GM18498 (cell line): ENCODE measurements around the gene RPS27L.
"Not testable (repeated sequence)": the region's sequence is repeated elsewhere in the genome, so short reads cannot be mapped to it uniquely, and the experiment has no call there.

Source experiments
- ATAC-seq: cut with Tn5 transposase; IDR thresholded peaks from one replicate; pipeline ENCODE4 v1.9.1; 2021; ENCODE audit warnings: mild to moderate bottlenecking, moderate library complexity; ENCODE audit not compliant: unreplicated experiment

RPS27L gene

DNA sequence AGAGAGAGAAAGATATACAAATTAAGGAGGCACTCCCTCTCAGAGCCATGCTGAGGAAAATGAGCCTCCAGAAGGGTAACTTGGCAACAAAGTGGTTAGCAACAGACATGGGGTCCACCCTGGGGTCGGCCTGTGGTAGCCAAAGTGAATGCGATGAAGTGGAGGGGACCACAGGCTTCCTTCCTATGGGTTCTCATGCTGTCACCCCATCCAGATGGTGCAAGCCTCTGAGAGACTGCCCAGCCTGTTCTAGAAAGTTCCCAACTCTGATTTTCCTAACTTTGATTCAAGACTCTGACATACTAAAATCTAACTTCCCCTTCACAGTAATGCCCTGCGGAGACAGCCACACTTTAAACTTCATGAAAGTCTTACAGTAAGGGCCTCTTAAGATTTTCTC lies 53.9 kb downstream of the RPS27L start:
- ATAC-seq, result no peak

DNA sequence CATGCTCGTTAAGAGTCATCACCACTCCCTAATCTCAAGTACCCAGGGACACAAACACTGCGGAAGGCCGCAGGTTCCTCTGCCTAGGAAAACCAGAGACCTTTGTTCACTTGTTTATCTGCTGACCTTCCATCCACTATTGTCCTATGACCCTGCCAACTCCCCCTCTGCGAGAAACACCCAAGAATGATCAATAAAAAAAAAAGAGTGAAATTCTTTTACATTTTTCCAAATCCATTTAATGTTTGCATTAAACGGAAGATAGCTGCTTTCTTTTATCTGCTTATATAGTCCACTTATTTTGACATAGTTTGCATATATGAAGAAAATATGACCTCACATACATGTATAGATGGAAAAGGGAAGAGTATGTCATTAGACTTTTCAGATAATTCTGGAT lies 57.7 kb downstream of the RPS27L start:
- not testable (repeated sequence) for ATAC-seq

DNA sequence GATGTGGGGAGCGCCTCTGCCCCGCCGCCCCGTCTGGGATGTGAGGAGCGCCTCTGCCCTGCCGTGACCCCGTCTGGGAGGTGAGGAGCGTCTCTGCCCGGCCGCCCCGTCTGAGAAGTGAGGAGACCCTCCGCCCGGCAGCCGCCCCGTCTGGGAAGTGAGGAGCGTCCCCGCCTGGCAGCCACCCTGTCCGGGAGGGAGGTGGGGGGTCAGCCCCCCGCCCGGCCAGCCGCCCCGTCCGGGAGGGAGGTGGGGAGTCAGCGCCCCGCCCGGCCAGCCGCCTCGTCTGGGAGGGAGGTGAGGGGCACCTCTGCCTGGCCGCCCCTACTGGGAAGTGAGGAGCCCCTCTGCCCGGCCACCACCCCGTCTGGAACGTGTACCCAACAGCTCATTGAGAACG lies 58.4 kb downstream of the RPS27L start:
- not testable (repeated sequence) for ATAC-seq
